ENCODE measurements around the gene HLA-B.

DNA sequence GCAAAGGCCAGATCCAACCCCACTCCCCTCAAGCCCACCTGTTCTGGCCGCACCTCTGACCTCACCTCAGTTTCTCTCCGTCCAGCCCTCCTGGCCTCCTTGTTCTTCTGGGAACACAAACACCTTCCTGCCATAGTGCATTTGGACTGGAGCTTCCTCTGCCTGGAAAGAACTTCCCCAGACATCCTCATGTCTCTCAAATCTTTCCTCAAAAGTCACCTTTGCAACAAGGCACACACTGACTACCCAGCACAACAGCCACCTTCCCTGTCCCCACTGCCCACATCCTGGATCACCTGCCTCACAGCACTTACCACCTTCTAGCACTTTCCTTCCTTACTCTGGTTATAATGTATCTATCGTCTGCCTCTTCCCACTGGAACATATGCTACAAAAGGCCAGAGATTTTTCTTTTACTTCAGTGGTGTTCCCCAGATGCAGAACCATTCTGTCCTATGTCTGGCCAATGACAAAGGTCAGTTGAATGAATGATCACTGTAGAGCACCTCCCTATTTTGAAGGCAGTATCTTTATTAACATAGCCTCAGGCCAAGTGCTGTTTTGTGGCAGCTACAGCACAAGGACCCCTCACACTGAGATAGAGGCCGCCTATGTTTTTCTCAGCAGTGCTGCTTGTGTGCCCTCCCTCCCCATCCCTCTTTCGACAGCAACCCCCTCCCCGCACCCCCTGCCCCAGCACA, 4.1 kb downstream of the HLA-B start:
- TF ChIP-seq SUZ12 (IDR thresholded peaks at IDR 0.05; ENCODE audit: low read length) (no peak), ZNF274 (IDR thresholded peaks at IDR 0.05; ENCODE audit: borderline replicate concordance, extremely low read depth, low read length) (no peak), SIN3A (conservative IDR thresholded peaks at IDR 0.05 in 1 of 2, IDR thresholded peaks at IDR 0.05 in 1 of 2; ENCODE audit: low read depth in 1 of 2, low read length in 2 of 2) (no peak), TBP (IDR thresholded peaks at IDR 0.05; ENCODE audit: low read depth, low read length) (no peak), RNF2 (IDR thresholded peaks at IDR 0.05; ENCODE audit: borderline replicate concordance, low read depth, low read length, missing control alignments, poor library complexity, severe bottlenecking) (no peak), YY1 (IDR thresholded peaks at IDR 0.05; ENCODE audit: low read depth, low read length) (no peak), POU5F1 (IDR thresholded peaks at IDR 0.05; ENCODE audit: low read depth, low read length) (no peak)
- TF ChIP-seq, protein P1, sequence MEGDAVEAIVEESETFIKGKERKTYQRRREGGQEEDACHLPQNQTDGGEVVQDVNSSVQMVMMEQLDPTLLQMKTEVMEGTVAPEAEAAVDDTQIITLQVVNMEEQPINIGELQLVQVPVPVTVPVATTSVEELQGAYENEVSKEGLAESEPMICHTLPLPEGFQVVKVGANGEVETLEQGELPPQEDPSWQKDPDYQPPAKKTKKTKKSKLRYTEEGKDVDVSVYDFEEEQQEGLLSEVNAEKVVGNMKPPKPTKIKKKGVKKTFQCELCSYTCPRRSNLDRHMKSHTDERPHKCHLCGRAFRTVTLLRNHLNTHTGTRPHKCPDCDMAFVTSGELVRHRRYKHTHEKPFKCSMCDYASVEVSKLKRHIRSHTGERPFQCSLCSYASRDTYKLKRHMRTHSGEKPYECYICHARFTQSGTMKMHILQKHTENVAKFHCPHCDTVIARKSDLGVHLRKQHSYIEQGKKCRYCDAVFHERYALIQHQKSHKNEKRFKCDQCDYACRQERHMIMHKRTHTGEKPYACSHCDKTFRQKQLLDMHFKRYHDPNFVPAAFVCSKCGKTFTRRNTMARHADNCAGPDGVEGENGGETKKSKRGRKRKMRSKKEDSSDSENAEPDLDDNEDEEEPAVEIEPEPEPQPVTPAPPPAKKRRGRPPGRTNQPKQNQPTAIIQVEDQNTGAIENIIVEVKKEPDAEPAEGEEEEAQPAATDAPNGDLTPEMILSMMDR (IDR thresholded peaks at IDR 0.05; ENCODE audit: control extremely low read depth in 1 of 3, insufficient read depth in 1 of 3, low read depth in 1 of 3, low read length in 3 of 3) = no peak
- TF ChIP-seq, protein P2, sequence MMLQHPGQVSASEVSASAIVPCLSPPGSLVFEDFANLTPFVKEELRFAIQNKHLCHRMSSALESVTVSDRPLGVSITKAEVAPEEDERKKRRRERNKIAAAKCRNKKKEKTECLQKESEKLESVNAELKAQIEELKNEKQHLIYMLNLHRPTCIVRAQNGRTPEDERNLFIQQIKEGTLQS (IDR thresholded peaks at IDR 0.05; ENCODE audit: insufficient read depth, low read depth, low read length) = no peak
- TF ChIP-seq, protein P3, sequence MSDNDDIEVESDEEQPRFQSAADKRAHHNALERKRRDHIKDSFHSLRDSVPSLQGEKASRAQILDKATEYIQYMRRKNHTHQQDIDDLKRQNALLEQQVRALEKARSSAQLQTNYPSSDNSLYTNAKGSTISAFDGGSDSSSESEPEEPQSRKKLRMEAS (IDR thresholded peaks at IDR 0.05) = no peak
